Fibroblast of the aortic adventitia (primary cell): ENCODE data around the gene STXBP5L. TPM values are rescaled to one million over a fixed set of nuclear protein-coding genes. Genes with fewer than 3 reads are reported as not detected.
"Not testable (repeated sequence)": the region's sequence is repeated elsewhere in the genome, so short reads cannot be mapped to it uniquely, and the experiment has no call there.

Experiments
- DNase-seq: peaks from one replicate; pipeline ENCODE4 v3.0.0-alpha.2; 2010; ENCODE audit warnings: low read depth
- H3K4me3 ChIP-seq: 2 replicates; pipeline ENCODE4 v1.5.1; 2011; ENCODE audit warnings: low read depth, mild to moderate bottlenecking, control low read depth, low read length, moderate library complexity
- CTCF ChIP-seq: IDR thresholded peaks from 2 replicates; pipeline ENCODE4 v1.5.1; 2011; ENCODE audit warnings: mild to moderate bottlenecking, low read length, control low read depth, inconsistent platforms; ENCODE audit not compliant: insufficient read depth
- total RNA-seq: library from RNA; depleted of rRNA; stranded (reverse); fragments of >200 nt; gene quantifications from 2 replicates; pipeline ENCODE4 v1.2.3, GENCODE V29; 2012; ENCODE audit warnings: low replicate concordance

The STXBP5L gene
- total RNA-seq, 1 donor = not detected

- H3K4me3 ChIP-seq = no peak overlapping the region
- TF ChIP-seq CTCF = no peak
- no peak for DNase-seq
These were observed 15.1 kb upstream of the STXBP5L start for GRCh38 chr3:120892921-120893320.

- peak; percentile 46 for DNase-seq
These were observed 13.5 kb upstream of the STXBP5L start for GRCh38 chr3:120894316-120895057.

GRCh38 chr3:120901716-120902115 lies 6.3 kb upstream of the STXBP5L start:
- not testable (repeated sequence) for DNase-seq, H3K4me3 ChIP-seq

More at GRCh38 chr3:120894316-120895057, 13.5 kb upstream of the STXBP5L start:
- no peak for TF ChIP-seq CTCF
- no peak overlapping the region for H3K4me3 ChIP-seq

DNA sequence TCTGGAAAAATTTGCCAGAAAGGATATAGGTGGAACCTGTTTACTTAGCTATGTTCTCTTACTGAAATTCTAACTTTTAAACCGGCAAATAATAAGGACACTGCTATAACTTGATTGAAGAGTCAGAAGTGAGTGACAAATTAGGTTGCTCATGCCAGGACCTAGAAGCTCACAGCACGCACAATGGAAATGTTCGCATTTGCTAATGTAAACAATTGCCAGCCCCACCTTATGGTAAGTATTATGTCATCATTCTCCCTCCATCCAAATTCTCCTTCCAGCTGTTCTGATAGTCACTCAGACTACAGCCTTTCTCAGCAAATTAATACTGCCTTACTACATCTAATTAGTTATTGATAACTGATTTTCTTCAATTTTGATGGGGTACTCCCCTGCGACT lies 4.8 kb upstream of the STXBP5L start:
- no peak overlapping the region for H3K4me3 ChIP-seq
- TF ChIP-seq CTCF = no peak
- no peak for DNase-seq

DNA sequence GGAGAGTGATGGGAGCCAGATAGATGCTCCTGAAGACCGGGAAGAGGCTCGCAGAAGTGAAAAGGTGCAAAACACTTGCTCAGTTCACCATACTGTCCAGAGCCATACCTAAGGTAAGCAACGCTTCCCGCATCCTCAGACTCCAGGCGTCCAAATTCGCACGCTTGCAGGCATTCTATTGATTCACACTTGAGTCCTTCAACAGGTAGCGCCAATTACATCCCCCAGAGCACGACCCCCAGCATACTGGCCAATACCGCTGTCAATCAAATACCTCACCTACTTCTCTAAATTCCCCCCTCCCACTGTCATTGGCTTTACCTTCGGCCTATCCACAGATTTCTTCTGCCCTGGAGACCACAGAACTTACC lies 361 bp upstream of the STXBP5L start:
- TF ChIP-seq CTCF = no peak
- no peak overlapping the region for H3K4me3 ChIP-seq
- DNase-seq = no peak

- TF ChIP-seq CTCF = no peak
These were observed 993 bp downstream of the STXBP5L start for GRCh38 chr3:120908795-120909601.

DNA sequence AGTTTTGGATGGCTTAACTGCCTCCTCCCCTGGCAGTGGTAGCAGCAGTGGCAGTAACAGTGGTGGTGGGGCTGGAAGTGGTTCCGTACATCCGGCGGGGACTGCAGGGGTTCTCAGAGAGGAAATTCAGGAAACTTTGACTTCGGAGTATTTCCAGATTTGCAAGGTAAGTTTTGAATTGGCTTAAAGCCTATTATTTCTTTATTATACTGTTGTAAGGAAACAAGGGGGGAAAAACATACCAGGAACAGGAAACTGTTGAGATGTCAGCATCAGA lies 1.5 kb downstream of the STXBP5L start:
- no peak overlapping the region for H3K4me3 ChIP-seq
- no peak for TF ChIP-seq CTCF
- no peak for DNase-seq

More at GRCh38 chr3:120908795-120909601, 993 bp downstream of the STXBP5L start:
- H3K4me3 ChIP-seq = peak overlapping the region; percentile 53
- DNase-seq = peak; percentile 3
